Activated T-helper 9 cell treated with anti-CD3 and anti-CD28 coated beads, Interleukin-2, amount 50 U/mL, for 16 hours (primary cell): Measurements from ENCODE around the gene THADA.

Experiments
- DNase-seq: peaks from one replicate; pipeline ENCODE4 v3.0.0-alpha.2; 2020; ENCODE audit warnings: low read depth

THADA gene

GRCh38 chr2:43184339-43184895 is 411.4 kb downstream of the THADA start:
- peak; percentile 48 for DNase-seq

GRCh38 chr2:43183743-43184142 is 412.1 kb downstream of the THADA start:
- DNase-seq, result no peak

GRCh38 chr2:43180897-43181296 is 414.9 kb downstream of the THADA start:
- DNase-seq, result no peak
